GM18951 (cell line): ENCODE results near the gene HES6.

Source experiments
- POLR2A ChIP-seq: IDR thresholded peaks from 4 replicates; pipeline ENCODE4 v1.6.1; 2011; ENCODE audit warnings: mild to moderate bottlenecking; ENCODE audit not compliant: insufficient read length, insufficient read depth; ENCODE audit errors: extremely low read depth
- in situ Hi-C: fragments of 300-500 bp; cut with MboI; formaldehyde crosslinking; loops from one replicate; pipeline ENCODE4 v1.12.0; 2022; ENCODE audit warnings: low sequenced_read_pairs, mixed read lengths, inconsistent platforms; ENCODE audit not compliant: unreplicated experiment

Gene HES6

DNA sequence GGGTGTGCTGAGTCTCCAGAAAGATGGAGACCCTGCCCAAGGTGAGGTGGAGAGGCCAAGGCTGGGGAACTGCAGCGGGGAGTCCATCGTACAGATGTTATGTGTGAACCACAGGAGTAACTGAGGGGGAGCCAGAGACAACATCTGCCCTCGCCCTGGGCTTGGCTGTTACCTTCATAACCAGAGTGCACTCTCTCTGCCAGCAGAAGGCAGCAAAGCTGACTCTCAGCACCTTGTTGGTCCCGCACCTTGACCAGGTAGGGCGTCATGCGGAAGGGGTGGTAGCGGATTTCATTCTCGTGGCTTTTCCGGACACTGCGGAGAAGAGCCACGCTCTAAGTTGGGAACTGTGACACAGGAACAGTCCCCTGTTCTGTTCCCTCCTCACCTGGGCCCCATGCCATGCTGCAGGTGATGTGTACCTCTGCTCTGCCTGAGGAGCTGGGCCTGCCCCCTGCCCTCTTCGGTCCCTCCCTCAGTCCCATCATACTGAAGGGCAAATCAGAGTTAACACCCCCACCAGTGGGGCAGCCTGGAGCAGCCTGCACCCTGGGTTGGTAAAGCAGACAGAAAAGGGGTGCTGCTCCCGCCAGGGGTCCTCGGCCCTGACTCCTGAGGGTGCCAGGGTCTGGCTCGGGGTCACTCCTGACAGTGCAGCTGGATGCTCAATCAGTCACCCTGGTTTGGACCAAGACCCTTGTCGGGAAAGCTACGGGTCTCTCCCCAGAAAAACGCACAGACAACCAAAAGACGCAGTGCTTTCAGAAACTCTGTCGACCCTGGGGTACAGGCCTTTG, 28.2 kb upstream of the HES6 start:
- no peak for TF ChIP-seq POLR2A
- in situ Hi-C loops = loop anchor here (10.0 kb wide), 1 partner anchor 413 kb away; the partner anchor contains the start of gene RAMP1

DNA sequence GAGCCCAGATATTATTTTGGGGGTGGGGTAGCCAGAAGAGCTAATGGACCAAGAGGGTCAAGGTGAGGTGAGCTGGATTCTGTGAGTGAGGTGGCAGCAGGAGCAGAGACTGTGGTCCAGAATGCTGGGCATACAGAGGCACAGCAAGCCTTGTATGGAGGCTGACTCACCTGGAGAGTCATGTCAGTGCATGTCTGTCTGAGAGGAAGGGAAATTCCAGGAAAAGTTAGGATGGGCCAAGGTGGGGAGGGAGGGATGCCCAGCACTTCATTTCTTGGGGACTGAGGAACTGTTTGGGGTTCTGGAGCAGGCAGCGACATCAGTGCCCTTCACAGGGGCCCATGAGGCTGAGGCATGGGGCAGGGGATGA, 27.5 kb upstream of the HES6 start:
- no peak for TF ChIP-seq POLR2A
- in situ Hi-C loops = loop anchor here (10.0 kb wide), 1 partner anchor 413 kb away; the partner anchor contains the start of gene RAMP1

DNA sequence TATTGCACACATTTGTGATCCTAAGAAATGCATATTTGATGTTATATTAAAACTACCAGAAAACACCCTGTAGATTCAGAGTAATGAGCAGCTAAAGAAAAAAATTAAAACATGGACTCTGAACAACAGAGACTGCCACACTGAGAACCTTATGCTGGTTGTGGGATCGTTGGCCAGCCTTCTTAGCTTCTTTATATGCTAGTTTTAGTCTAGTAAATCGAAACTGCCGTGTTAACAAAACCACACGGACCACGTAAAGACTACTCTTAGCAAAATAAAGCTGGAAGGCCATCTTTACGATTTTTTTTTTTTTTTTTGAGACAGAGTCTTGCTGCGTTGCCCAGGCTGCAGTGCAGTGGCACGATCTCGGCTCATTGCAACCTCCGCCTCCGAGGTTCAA, 25.8 kb upstream of the HES6 start:
- in situ Hi-C loops = loop anchor here (10.0 kb wide), 1 partner anchor 411 kb away; the partner anchor contains the start of gene RAMP1
- no peak for TF ChIP-seq POLR2A

DNA sequence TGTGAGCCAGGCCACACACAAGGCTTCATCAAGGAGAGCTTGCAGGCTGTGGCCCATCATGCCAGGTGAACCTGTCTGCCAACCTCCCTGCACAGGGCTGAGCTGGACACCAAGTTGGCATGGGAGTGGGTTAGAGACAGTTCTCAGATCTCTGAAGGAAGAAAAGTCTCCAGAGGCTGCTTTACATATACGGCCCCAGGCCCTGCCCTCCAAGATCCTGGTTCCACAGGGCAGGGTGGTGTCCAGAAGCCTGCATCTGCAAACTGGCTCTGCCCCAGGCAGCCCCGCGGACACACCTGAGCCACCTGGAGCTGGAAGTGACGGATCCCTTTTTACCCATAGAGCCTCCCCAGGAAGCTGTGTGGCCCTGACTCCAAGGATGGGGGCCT, 24.2 kb upstream of the HES6 start:
- TF ChIP-seq POLR2A = no peak
- in situ Hi-C loops = loop anchor here (10.0 kb wide), 1 partner anchor 409 kb away; the partner anchor contains the start of gene RAMP1

DNA sequence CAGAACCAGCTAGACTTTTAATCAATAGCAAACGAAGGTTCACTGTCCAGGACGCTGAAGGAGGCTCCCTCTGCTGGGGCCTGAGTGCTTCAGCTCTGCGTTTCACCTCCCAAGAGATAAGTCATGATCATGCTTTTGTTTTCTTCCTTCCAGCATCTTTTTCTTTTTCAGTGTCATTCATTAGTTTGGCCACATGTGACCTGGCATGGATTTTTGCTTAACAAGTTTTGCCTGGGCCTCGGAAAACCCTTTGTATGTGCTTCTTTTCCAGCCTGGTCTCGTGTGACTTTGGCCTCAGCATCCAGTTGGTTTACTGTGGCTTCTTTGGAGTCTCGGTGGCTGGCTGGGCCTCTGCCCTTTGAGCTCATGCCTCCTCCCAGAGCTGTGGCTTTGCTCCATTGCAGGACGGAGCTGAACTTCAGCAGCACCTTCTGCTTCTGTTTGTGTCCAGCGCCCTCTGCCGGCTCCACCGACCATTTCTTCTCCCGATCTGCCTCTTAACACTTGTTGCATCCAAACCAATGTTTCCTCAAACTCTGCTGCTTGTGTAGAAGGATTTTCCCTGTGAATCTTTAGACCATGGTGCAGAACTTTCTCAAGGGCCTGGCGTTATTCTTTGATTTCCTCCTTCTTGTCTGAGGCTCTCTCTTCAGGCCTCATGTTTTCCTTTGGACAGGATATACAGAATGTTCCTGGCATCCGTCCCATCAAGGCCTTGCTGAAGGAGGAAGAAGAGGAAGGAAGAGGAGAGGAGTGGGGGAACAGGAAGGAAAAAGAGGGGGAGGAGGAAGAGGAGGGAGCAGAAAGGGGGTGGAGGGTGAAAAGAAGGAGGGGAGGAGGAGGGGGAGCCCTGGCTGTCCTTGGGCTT, 23.6 kb upstream of the HES6 start:
- in situ Hi-C loops = loop anchor here (10.0 kb wide), 1 partner anchor 409 kb away; the partner anchor contains the start of gene RAMP1
- TF ChIP-seq POLR2A = no peak

DNA sequence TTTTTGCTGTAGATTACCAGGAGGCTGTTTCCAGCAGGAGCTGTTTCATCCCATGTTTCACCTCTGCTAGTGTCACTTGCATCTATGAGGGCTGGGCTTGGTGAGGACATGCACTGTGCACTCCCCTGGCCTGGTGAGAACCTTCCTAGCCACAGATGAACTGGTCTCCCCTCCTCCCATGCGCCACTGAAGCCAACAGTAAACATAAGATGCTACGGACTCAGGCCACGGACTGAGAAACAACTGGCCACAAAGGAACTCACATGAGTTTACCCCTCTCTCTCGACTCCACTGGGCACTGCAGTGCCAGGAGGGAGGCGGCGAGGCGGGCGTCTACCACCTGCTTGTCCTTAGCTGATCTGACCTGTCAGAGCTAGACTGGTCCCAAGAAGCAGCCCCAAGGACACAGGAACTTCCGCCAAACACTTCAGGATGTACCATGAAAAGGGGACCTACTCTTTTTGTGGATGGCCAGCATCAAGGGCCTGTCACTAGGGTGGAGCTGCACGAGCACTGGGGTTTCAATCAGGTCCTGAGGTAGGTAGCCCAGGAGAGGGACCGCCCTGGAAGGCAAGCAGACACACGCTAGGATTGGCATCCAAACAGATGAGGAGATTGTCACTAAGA, 22.8 kb upstream of the HES6 start:
- in situ Hi-C loops = loop anchor here (10.0 kb wide), 1 partner anchor 408 kb away; the partner anchor contains the start of gene RAMP1
- TF ChIP-seq POLR2A = no peak

DNA sequence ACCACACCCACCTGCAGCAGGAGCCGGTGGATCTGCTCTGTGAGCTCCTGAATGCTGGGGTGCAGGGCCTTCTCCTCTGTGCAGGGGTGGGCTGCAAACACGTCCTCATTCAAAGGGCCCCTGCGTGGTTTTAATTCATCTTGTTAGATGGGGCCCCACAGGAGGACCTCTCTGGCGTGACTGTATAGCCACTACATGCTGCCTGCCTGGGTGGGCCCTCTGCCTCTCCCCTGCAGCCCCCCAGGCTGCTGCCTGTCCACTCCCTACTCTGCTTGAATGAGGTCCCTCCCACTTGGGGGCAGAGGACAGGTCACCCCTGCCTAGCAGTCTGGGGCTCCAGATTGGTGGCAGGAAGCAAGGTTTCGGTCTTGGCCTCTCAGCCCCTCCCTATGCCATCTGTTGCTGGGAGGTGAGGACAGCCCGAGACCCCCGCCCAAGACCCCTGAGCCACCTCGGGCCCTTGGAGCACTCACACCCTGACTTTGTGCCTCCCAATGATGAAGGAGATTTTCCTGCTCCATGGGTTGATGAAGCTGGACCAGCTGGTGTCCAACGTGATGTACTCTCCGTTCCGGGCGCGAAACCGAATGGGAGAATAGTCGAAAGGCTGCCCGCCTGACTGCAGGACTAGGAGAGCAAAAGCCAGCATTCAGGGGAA, 22.0 kb upstream of the HES6 start:
- TF ChIP-seq POLR2A = no peak
- in situ Hi-C loops = loop anchor here (10.0 kb wide), 1 partner anchor 407 kb away; the partner anchor contains the start of gene RAMP1

DNA sequence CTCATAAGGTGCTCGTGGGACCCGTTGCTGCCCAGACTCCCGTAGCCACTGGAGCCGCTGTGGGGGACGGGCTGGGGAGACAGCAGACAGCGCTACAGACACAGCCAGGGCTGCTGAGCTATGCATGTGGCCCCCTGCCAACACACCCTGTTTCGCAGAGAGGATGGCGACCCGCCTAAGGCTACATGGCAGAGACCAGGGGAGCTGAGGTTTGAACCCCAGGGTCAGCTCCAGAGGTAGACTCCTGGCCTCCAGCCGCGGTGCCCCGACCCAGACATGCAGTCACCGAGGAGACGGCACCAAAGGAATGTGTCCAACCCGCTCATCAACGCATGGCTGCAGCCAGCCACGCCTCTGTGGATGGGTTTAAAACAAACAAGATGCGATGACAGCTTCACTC, 21.0 kb upstream of the HES6 start:
- no peak for TF ChIP-seq POLR2A
- in situ Hi-C loops = loop anchor here (10.0 kb wide), 1 partner anchor 406 kb away; the partner anchor contains the start of gene RAMP1

DNA sequence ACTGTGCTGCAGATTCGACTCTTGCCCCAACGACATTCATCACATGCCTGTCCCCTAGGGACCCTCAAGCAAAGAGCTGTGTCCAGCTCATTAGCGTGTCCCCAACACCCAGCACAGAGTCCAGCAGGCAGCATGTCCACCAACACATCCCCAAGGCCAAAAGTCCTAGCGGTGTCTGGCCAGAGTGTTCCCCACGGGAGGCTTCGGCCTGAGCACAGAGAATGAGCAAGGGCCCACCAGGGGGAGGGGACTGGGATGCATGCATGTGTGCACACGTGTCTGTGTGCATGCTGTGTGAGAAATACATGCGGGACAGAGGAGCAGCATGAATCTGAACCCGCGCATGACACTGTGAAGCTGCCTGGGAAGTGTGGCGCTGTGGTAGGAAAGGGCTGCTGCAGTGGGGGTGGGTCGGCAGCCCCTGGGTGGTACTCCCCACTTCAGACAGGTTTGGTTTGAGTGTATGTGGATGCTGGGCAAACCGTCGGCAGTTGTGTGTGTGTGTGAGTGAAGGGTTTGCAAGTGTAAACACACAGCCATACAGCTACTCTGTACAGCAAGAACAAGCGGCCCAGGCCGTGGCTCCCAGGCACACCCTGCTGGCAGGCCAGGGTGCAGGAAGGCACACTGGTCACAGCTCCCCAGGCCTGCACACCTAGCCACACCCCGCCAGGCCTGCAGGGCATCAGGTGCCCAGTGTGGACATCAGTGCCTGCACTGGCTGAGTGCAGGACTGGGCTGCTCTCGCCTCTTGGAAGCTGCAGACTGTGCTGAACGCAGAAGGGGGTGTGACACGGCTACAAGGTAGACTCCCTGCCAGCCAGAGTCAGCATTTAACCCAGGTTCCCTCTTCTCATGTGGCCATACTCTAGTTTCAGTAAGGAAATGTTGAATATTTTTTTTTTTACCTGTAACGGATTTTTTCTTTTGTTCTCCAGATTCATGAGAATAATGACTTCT, 19.5 kb upstream of the HES6 start:
- in situ Hi-C loops = loop anchor here (10.0 kb wide), 1 partner anchor 405 kb away; the partner anchor contains the start of gene RAMP1
- TF ChIP-seq POLR2A = no peak

DNA sequence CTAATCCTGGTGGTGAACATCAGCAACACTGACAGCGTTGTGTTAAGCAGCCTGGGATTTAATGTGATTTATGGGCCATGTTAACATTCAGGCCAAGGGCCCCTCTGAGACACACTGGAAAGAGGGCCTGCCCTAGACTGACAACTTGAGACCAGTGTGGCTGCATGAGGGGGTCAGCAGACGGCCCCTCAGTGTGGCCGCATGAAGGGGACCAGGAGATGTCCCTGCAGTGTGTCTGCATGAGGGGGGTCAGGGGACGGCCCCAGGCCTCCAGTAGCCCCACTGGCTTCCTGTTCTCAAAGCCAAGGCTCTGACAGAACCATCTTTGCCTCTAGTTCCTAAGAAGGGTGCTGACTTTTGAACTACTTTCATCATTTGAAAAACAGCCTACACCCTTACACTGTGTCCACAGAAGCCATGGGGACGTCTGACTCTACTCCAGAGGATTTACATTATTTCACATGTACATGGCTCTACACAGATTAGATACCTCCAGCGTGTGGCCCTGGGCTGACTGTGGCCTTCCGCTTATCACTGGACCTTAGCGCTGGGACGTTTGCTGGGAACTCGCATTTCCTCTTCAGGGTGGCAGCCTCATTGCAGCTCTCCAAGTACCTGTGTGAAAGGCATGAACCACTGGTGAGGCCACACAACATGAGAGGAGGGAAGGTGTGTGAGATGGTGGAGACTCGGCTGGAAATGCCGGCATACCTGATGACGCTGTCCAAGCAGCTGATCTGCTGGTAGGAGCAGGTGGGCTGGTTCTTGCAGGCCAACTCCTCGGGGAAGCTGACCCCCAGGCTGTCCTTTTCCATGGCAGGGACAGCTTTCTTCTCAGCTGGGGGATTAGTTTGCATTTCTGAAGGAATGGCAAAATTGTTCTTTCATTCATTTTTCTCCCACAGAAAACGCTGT, 18.2 kb upstream of the HES6 start:
- TF ChIP-seq POLR2A = no peak
- in situ Hi-C loops = no loop called here

DNA sequence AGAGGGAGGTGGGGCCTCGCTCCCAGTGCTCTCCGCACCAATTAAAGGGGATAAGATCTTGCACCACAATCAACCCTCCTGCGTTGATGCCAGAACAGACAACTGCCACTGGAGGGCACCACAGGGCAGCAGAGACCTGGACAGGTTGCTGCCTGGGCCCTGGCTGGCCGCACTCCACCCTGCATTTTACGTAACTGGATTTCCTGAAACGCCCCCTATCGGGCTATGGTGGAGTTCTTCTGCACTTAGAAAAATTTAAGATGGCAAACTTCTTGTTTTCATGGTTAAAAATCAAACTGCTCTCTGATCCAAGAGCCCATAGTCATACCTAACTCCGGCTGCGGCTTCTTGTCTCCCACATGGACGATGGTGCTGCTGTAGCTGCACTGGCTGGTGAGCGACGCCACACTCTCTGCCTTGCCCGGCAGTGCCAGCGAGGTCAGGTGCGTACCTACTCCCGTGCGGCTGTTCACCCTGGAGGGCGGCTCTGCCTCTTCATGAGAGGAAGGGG, 16.8 kb upstream of the HES6 start:
- no peak for TF ChIP-seq POLR2A
- in situ Hi-C loops = no loop called here
